ENCODE results near the gene DST.

DNA sequence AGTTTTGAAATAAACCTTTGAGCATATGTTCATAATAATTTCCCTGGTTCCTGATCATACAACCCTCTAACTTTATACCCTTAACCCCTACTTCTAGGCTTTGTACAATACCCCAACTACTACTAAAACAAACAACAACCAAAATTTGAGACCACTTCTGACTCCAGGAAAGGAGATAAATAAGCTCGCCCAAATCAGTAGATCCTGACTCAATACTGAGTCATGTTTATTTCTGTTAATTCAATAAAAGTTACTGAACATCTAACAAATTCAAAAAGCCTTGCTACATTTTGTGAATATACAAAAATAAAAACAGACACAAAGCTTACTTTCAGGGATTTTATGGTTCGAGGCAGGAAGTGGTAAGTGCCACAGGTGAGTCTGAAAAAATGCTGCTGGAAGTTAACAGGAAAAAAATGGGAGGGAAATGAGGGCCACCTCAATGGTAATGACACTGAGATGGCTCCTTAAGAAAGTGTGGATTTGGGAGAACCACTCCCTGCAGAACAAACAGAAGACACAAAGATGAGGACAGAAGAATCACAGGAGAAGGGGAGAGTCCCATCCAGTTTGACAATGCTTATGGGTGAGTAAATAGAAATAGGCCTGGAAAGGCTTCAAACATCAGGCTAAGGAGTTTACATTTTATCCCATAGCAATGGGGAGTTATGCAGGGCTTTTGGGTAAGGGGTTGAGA is 63.4 kb downstream of the DST start:
- TF ChIP-seq USF1 (IDR thresholded peaks at IDR 0.05; ENCODE audit: borderline replicate concordance, low read depth) (no peak), CTCF (IDR thresholded peaks at IDR 0.05) (no peak)

All from SK-N-SH (cell line).